ENCODE measurements around the gene BRPF3.

DNA sequence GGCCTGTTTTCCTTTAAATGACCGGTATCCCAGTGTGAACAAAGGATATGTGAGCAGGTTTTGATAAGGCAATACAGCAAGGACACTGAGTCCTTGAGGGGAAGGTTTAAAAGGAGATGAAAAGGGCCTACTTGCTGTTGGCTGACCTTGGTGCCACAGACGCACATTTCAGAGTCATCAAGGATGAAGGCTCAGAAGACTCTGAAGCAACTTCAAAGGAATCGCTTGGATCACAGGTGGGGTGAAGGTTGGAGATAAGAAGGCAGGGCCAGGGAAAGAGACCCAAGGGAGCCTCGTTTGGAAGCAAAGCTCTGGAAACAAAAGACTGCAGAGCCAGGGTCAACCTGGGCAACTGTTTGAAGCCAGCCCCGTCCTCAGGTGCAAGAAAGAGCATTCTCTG is 43.2 kb downstream of the BRPF3 start:
- TF ChIP-seq, protein P1, sequence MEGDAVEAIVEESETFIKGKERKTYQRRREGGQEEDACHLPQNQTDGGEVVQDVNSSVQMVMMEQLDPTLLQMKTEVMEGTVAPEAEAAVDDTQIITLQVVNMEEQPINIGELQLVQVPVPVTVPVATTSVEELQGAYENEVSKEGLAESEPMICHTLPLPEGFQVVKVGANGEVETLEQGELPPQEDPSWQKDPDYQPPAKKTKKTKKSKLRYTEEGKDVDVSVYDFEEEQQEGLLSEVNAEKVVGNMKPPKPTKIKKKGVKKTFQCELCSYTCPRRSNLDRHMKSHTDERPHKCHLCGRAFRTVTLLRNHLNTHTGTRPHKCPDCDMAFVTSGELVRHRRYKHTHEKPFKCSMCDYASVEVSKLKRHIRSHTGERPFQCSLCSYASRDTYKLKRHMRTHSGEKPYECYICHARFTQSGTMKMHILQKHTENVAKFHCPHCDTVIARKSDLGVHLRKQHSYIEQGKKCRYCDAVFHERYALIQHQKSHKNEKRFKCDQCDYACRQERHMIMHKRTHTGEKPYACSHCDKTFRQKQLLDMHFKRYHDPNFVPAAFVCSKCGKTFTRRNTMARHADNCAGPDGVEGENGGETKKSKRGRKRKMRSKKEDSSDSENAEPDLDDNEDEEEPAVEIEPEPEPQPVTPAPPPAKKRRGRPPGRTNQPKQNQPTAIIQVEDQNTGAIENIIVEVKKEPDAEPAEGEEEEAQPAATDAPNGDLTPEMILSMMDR (IDR thresholded peaks at IDR 0.05 in 8 of 11, conservative IDR thresholded peaks at IDR 0.05 in 3 of 11) = no peak
- TF ChIP-seq POLR2AphosphoS5 (IDR thresholded peaks at IDR 0.05) (no peak), POLR2A (IDR thresholded peaks at IDR 0.05) (no peak)
